GM19023 (cell line): ENCODE measurements around the gene GOLGA6A.
"Not testable (repeated sequence)": the region's sequence is repeated elsewhere in the genome, so short reads cannot be mapped to it uniquely, and the experiment has no call there.

Experiments used
- ATAC-seq: cut with Tn5 transposase; IDR thresholded peaks from one replicate; pipeline ENCODE4 v1.9.1; 2021; ENCODE audit warnings: mild to moderate bottlenecking, moderate library complexity; ENCODE audit not compliant: unreplicated experiment

GOLGA6A gene

GRCh38 chr15:74082450-74082849 lies at the start of gene GOLGA6A:
TSS of gene GOLGA6A (minus strand) at chr15:74082550. CDS start at chr15:74082509, 41 bp downstream.
- not testable (repeated sequence) for ATAC-seq

DNA sequence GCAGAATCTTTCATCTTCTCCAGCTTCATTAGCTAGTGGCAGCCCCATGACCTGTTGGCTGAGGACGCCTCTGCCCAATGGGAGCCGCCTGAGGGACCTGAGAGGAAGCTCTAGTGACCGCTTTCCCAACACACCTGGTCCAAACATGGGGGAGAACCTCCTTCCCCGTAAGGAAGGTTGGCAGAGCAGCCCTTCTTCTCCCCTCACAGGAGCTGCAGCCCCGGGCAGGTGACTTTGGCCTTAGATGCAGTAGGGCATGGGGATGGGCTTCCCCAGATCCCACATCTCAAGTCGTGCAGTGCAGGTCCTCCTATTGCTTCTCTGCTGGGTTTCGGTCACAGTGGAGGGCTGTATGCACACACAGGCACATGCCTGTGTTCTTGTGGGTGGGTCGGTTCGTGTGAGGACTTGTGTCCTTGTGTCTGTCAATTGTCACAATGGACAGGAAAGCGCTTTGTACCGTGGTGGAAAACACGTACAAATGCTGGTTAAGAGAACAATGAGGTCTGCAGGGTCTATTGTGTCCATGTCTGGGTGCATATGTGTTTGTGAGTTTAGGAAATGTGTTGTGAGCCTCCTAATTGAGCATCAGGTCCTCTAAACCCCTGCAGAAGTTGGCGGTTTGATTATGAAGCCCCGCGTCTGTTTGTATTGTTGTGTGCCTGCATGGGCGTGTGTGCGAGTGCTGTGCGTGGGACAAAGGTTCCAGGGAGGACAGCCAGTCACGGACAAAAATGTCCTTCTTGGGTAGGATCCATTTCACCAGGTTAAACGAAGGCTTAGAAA lies 49.5 kb upstream of the GOLGA6A start:
- no peak for ATAC-seq

GRCh38 chr15:74130849-74131627 lies 48.7 kb upstream of the GOLGA6A start:
- ATAC-seq, result no peak

GRCh38 chr15:74130155-74130848 lies 48.0 kb upstream of the GOLGA6A start, which contains the start of gene ISLR2:
TSS of gene ISLR2 (plus strand) at chr15:74130586. CDS start at chr15:74132755, 2,169 bp downstream.
- no peak for ATAC-seq

- ATAC-seq, result no peak
These were observed 47.3 kb upstream of the GOLGA6A start for GRCh38 chr15:74129586-74130154.

- ATAC-seq, result no peak
These were observed 46.6 kb upstream of the GOLGA6A start for GRCh38 chr15:74128785-74129585.

GRCh38 chr15:74127954-74128784 lies 45.8 kb upstream of the GOLGA6A start:
- no peak for ATAC-seq

DNA sequence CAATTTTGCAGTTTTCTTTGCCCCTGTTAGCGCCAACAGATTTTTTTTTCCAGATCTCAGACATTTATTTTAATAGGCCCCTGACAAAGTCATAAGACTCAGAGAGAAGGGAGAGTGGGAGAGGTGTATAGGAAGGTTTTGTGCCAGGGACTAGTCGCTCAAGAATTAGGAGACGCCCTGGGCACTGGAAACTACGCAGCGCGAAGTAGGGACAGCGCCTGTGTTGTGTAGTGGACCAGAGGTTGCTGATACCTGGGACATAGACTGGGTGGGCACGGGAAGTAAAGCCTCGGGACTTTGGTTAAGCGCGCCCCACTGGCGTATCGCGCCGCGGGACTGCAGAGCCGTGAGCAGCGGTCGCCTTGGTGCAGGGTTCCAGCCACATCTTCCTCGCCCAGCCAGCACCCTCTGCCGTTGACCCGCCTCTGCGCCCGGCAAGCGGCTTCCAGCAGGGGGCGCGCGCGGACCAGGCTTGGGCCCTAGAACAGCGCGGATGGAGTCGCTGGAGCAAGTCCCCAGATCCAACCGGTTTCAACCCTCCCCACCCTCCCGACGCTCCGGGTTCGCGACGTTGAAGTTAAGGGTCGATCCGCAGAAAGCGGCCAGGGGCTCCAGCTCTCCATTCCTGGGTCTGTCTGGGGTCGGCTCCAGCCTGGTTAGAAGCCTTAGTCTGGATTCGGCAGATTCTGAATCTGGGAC lies 45.1 kb upstream of the GOLGA6A start:
- no peak for ATAC-seq

DNA sequence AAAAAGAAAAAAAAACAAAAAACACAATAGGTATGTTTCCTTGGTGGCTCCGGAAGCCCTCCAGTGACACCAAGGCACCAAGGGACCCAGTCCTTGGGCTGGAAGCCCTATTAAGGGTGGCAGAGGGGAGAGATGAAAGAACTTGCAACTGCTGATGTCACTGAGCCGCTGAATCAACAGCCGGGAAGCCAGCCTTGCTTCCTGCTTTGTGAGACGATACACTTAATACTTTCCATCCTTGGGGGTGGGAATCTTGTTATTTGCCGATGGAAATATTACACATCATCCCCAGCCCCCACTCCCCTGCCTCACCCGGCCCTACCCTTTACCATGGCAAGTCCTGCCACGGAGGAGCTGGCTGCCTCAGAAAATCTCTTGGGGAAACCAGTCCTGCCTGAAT lies 42.4 kb upstream of the GOLGA6A start:
- ATAC-seq, result no peak

GRCh38 chr15:74124196-74124595 lies 41.8 kb upstream of the GOLGA6A start:
- no peak for ATAC-seq

- ATAC-seq, result no peak
These were observed 41.3 kb upstream of the GOLGA6A start for GRCh38 chr15:74123658-74124057.

DNA sequence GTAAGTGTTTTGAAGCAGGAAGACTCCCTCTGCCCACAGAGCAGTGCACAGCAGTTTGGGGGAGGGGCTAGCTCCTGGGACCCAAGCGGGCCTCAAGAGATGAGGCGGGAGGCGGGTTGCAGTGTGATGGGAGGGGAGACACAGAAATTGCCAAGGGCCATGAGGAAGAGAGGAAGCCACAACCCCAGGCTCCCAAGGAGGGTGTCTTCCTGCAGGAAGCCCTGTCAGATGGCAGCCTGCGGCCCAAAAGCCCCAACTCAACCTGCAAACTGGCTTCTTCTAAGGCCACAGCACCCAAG lies 40.7 kb upstream of the GOLGA6A start:
- no peak for ATAC-seq

GRCh38 chr15:74122403-74123130 lies 40.2 kb upstream of the GOLGA6A start:
- ATAC-seq, result no peak

- no peak for ATAC-seq
These were observed 39.5 kb upstream of the GOLGA6A start for GRCh38 chr15:74121858-74122257.

DNA sequence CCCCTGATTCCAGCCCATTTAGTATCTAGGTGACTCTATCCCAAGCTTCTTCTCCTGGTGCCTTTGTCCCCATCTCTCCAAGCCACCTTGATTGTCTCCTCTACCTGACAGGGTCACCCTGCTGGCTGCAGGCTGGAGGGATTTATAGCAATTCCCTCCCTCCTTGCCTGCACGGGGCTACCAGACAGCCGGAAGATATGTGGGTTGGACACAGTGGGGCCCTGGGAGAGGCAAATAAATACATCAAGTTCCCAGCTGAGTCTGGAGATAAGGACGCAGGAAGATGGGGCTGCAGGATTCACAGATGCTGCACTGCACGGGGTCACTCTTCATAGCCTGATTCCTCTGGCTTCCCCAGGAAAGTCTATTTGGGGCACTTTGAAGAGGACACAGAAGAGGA lies 38.7 kb upstream of the GOLGA6A start:
- ATAC-seq, result no peak

DNA sequence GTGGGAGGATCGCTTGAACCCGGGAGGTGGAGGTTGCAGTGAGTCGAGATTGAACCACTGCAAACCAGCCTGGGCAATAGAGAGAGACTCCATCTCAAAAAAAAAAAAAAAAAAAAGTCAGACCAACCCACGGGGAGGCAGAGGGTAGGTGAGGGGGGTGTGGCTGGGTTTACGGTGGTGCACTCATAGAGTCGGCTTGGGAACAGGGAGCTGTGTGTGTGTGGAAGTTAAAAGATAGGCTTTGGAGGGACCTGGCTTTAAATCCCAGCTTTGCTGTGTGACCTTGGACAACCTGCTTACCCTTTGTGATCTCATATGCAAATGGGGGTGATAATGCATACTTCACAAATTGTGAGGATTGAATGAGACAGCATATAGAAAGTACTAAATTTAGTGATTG lies 38.1 kb upstream of the GOLGA6A start:
- no peak for ATAC-seq

DNA sequence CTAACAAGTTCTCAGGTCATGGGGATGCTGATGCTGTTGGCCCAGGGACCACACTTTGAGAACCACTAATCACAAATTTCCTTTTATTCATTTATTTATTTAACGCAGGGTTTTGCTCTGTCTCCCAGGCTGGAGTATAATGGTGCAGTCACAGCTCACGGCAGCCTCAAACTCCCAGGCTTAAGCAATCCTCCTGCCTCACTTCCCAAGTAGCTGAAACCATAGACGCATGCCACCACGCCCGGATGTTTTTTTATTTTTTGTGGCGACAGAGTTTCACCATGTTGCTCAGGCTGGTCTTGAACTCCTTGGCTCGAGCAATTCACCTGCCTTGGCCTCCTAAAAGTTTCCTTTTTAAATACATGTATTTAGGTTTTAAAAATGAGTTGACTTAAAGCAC lies 27.4 kb upstream of the GOLGA6A start:
- no peak for ATAC-seq

GRCh38 chr15:74108611-74109010 lies 26.3 kb upstream of the GOLGA6A start:
- not testable (repeated sequence) for ATAC-seq
